NCI-H524 treated with DMSO at 0.1 percent for 48 hours (cell line): ENCODE measurements around the gene CYB561D2.
"Not testable (repeated sequence)": the region's sequence is repeated elsewhere in the genome, so short reads cannot be mapped to it uniquely, and the experiment has no call there.

Source experiments
- DNase-seq: peaks from one replicate; lab custom pipeline; 2025; lab: John Stamatoyannopoulos, UW

CYB561D2 gene

GRCh38 chr3:50350527-50351322 is at the start of gene CYB561D2, which contains the start of gene NPRL2:
TSS of gene CYB561D2 (plus strand) at chr3:50350862. CDS start at chr3:50351434, 572 bp downstream.
TSS of gene NPRL2 (minus strand) at chr3:50350775. CDS start at chr3:50350652, 123 bp downstream.
- peak; percentile 50 for DNase-seq

- no peak for DNase-seq
These were observed 48.3 kb upstream of the CYB561D2 start for GRCh38 chr3:50302095-50303012.

GRCh38 chr3:50303013-50303815 is 47.4 kb upstream of the CYB561D2 start, which contains the start of gene HYAL1:
TSS of gene HYAL1 (minus strand) at chr3:50303574. CDS start at chr3:50302956, 618 bp downstream.
- DNase-seq, result no peak

GRCh38 chr3:50304601-50305000 is 46.1 kb upstream of the CYB561D2 start:
- no peak for DNase-seq

- DNase-seq, result not testable (repeated sequence)
These were observed 38.6 kb upstream of the CYB561D2 start for GRCh38 chr3:50312041-50312440.

- DNase-seq, result no peak
These were observed 36.3 kb upstream of the CYB561D2 start for GRCh38 chr3:50314342-50314741.

- DNase-seq, result no peak
These were observed 35.8 kb upstream of the CYB561D2 start for GRCh38 chr3:50314816-50315215.

- DNase-seq, result no peak
These were observed 33.9 kb upstream of the CYB561D2 start for GRCh38 chr3:50316657-50317242.

GRCh38 chr3:50317300-50317699 is 33.4 kb upstream of the CYB561D2 start:
- no peak for DNase-seq

GRCh38 chr3:50318163-50318562 is 32.5 kb upstream of the CYB561D2 start:
- DNase-seq, result no peak

GRCh38 chr3:50318615-50319014 is 32.0 kb upstream of the CYB561D2 start:
- no peak for DNase-seq

GRCh38 chr3:50319181-50319893 is 31.3 kb upstream of the CYB561D2 start:
- no peak for DNase-seq

- no peak for DNase-seq
These were observed 30.6 kb upstream of the CYB561D2 start for GRCh38 chr3:50319894-50320625.

- DNase-seq, result no peak
These were observed 29.8 kb upstream of the CYB561D2 start for GRCh38 chr3:50320853-50321335.

GRCh38 chr3:50321336-50322114 is 29.1 kb upstream of the CYB561D2 start:
- no peak for DNase-seq

- no peak for DNase-seq
These were observed 28.6 kb upstream of the CYB561D2 start for GRCh38 chr3:50322115-50322385.

- no peak for DNase-seq
These were observed 28.1 kb upstream of the CYB561D2 start, which contains the start of gene HYAL2 for GRCh38 chr3:50322386-50323091. TSS of gene HYAL2 (minus strand) at chr3:50322745. CDS start at chr3:50320489, 2,256 bp downstream.

GRCh38 chr3:50323092-50323600 is 27.5 kb upstream of the CYB561D2 start:
- no peak for DNase-seq
